ENCODE measurements around the gene GPR153. TPM values are rescaled to one million over a fixed set of nuclear protein-coding genes. Genes with fewer than 3 reads are reported as not detected.

Gene GPR153
- total RNA-seq, 6 experiments from 2014 or later, result 1.5 to 34.6 (median 6.6) TPM

DNA sequence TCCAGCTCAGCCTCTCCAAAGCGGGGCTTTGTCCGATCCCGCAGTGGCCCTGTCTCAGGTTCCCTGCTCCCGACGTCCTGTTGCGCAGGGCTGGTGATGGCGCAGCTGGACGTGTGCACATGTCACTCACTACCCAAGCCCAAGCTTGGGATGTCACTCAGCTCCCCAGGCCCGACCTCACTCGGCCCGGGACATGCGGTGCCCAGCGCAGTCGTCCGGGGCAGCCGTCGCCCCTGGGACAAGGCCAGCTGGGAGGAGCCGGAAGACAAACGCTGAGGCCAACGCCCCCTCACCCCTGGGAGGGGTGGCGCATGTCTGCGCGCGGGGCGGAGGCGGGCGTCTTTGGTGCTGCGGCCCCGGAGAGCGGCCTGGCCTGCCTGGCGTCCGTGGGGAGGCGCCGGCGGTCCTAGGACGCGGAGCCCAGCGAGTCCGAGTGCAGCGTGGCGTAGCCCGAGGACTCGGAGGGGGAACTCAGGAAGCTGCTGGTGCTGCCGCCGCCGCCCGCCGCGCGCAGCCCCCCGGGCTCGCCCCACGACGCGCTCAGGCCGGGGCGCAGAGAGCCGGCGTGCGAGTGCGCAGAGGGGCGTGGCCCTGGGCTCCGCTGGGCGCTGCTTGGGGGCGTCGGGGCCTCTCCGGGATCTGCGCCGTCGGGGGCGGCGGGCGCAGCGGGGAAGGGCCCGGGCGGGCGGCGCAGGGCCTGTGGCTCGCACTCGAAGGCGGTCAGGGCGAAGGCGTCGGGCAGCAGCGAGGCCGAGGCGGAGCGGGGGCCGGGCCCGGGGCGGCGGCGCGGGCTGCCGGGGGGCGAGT is 11.8 kb downstream of the GPR153 start:
- H3K4me1 ChIP-seq, result peaks cover 0 to 19% (median 0%) of the 10 kb centered on the region in 4 donors
- 3% methylated on average over 6 of the region's 96 CpGs for WGBS (ENCODE audit: insufficient coverage, low coverage, low lambda C conversion rate, missing lambda C conversion rate)
- H3K36me3 ChIP-seq, result no peaks in the 10 kb centered on the region
- ATAC-seq, result peak in 3 of 4 donors; percentile 18 to 59 (median 22)
- no peak overlapping the region for H3K4me3 ChIP-seq
- TF ChIP-seq POLR2A (IDR thresholded peaks at IDR 0.05), result no peak
- TF ChIP-seq, protein P1, sequence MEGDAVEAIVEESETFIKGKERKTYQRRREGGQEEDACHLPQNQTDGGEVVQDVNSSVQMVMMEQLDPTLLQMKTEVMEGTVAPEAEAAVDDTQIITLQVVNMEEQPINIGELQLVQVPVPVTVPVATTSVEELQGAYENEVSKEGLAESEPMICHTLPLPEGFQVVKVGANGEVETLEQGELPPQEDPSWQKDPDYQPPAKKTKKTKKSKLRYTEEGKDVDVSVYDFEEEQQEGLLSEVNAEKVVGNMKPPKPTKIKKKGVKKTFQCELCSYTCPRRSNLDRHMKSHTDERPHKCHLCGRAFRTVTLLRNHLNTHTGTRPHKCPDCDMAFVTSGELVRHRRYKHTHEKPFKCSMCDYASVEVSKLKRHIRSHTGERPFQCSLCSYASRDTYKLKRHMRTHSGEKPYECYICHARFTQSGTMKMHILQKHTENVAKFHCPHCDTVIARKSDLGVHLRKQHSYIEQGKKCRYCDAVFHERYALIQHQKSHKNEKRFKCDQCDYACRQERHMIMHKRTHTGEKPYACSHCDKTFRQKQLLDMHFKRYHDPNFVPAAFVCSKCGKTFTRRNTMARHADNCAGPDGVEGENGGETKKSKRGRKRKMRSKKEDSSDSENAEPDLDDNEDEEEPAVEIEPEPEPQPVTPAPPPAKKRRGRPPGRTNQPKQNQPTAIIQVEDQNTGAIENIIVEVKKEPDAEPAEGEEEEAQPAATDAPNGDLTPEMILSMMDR (IDR thresholded peaks at IDR 0.05), result no peak
- intact Hi-C loops (cut with DNase I), result loop anchor here (5.0 to 10.0 kb wide), 5 partner anchors 93 to 194 kb away; partner anchors contain the start of gene ESPN (in 1 of the 2)
- H3K9me3 ChIP-seq, result no peaks in the 10 kb centered on the region
- H3K27ac ChIP-seq, result no peak overlapping the region
- peaks cover 0 to 18% of the 10 kb centered on the region in 2 donors for H3K27me3 ChIP-seq
- peak in 2 of 3 donors; percentile 62 to 88 for DNase-seq

DNA sequence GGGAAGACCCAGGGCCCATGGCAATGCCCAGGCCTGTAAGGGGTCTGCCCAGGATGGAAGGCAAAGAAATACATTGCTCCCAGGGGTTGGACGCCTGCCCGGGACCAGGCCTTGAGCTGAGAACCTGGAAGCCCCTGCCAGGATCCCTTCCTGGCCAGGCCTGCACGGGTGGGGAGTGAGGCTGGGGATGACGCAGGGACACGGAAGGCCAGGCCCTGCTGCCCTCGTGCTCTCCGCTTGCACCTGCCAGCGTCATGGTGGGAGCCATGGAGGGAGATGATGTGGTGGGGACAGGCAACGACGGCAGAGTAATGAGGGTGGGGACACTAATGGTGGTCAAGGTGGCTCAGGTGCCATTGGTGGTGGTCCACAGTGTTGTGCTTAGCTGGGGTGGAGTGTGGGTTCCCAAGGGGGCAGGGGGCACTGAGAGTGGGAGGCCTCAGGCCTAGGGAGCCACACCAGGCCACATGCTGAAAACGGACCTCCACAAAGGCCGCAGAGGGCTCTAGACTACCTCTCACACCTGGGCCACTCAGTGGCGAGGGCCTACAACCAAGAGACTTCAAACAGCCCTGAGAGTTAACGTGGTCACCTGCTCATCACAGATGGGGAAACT is 12.6 kb downstream of the GPR153 start:
- Histone ChIP-seq H3K36me3 (no peaks in the 10 kb centered on the region), H3K4me1 (peaks cover 0 to 19% (median 0%) of the 10 kb centered on the region in 4 donors), H3K27ac (no peak overlapping the region), H3K27me3 (peaks cover 0 to 25% of the 10 kb centered on the region in 2 donors), H3K9me3 (no peaks in the 10 kb centered on the region), H3K4me3 (no peak overlapping the region)
- no peak for ATAC-seq
- intact Hi-C loops (cut with DNase I), result loop anchor here (5.0 to 10.0 kb wide), 5 partner anchors 94 to 193 kb away; partner anchors contain the start of gene ESPN (in 1 of the 2)
- WGBS (ENCODE audit: insufficient coverage, low coverage, low lambda C conversion rate, missing lambda C conversion rate), result 74% methylated on average over 3 of the region's 14 CpGs
- TF ChIP-seq, protein P1 (IDR thresholded peaks at IDR 0.05), result no peak
- no peak for TF ChIP-seq POLR2A (IDR thresholded peaks at IDR 0.05)
- peak in 1 of 3 donors; percentile 63 for DNase-seq

DNA sequence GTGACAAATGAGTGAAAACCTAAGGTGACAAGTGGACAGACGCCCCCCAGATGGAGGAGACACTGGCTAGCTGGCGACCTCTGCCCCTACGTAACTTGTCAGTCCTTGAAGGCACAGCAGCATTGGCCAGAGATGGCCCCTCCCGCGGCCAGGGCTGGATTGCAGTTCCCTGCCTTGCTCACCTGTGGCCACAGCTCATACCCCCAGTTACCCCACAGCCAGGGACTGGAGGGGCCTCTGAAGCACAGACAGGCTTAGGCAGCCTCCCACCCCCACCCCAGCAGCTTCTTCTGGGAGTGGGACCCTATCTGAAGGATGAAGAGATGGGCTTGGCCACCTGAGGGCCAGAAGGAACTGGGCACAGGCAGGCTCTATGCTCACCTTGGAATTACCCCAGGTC is 13.2 kb downstream of the GPR153 start:
- H3K36me3 ChIP-seq, result no peaks in the 10 kb centered on the region
- peaks cover 0 to 28% of the 10 kb centered on the region in 2 donors for H3K27me3 ChIP-seq
- intact Hi-C loops (cut with DNase I), result loop anchor here (5.0 to 10.0 kb wide), 5 partner anchors 95 to 193 kb away; partner anchors contain the start of gene ESPN (in 1 of the 2)
- ATAC-seq (no peak), DNase-seq (peak in 1 of 3 donors; percentile 46)
- no peak overlapping the region for H3K27ac ChIP-seq
- peaks cover 0 to 19% (median 0%) of the 10 kb centered on the region in 4 donors for H3K4me1 ChIP-seq
- TF ChIP-seq POLR2A (IDR thresholded peaks at IDR 0.05), result no peak
- TF ChIP-seq, protein P1 (IDR thresholded peaks at IDR 0.05), result no peak
- H3K9me3 ChIP-seq, result no peaks in the 10 kb centered on the region
- H3K4me3 ChIP-seq, result no peak overlapping the region
- 61% methylated on average over 5 of the region's 5 CpGs for WGBS (ENCODE audit: insufficient coverage, low coverage, low lambda C conversion rate, missing lambda C conversion rate)

DNA sequence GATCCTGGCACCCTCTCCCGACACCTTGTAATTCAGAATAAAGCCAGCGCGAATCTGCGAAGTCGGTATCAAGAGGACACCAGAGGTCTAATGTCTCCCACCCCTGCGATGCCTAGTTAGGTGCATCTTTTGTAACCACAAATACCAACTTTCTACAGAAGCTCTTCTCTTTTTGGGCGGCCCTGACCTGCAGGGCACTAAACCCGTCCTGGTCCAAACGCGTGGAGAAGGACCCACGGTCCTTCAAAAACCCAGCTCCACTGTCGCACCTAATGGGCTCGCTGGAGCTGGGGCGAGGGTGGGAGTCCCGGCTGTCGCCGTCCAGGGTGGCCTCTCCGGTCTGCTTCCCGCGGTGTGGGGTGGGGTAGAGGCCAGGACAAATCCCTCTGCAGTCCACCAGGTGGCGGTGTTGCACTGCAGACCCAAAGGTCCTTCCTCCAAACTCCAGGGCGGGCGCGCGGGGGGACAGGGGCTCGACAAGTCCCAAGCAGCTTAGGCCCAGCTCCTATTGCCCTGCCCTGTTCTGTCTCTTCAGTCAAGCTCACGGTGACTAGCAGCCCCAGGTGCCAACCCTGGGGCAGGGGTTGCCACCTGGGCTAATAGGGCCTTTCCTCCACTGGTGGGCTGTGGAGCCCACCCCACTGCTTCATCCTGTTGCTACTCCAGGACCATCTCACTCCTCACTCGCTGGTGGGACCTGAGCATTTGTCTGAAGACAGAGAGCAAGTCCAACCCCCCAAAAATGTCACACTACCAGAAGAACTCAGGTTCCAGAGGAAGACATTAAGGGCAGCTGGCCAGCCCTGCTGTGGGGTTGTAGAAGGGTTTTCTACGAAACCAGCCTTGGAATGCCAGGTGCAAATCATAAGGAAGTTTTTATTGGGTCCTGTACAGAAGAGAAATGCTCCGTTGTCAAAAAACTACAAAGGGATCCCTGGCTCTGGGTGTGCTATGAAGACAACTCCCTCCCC is 14.1 kb downstream of the GPR153 start:
- Histone ChIP-seq H3K4me3 (no peak overlapping the region), H3K4me1 (peaks cover 0 to 23% (median 0%) of the 10 kb centered on the region in 4 donors), H3K9me3 (no peaks in the 10 kb centered on the region), H3K36me3 (no peaks in the 10 kb centered on the region), H3K27ac (no peak overlapping the region), H3K27me3 (peaks cover 0 to 31% of the 10 kb centered on the region in 2 donors)
- DNase-seq (peak; percentile 81 to 87 (median 85)), ATAC-seq (peak; percentile 67 to 82 (median 78))
- TF ChIP-seq, protein P1 (IDR thresholded peaks at IDR 0.05), result peak; percentile 85 to 94 (median 88)
- no peak for TF ChIP-seq POLR2A (IDR thresholded peaks at IDR 0.05)
- intact Hi-C loops (cut with DNase I), result loop anchor here (5.0 to 10.0 kb wide), 5 partner anchors 96 to 192 kb away; partner anchors contain the start of gene ESPN (in 1 of the 2)
- 7% methylated on average over 13 of the region's 30 CpGs for WGBS (ENCODE audit: insufficient coverage, low coverage, low lambda C conversion rate, missing lambda C conversion rate)
